Measurements from ENCODE around the gene SLC9A9. TPM values are rescaled to one million over a fixed set of nuclear protein-coding genes. Genes with fewer than 3 reads are reported as not detected.

The SLC9A9 gene
- total RNA-seq, 1 donor from 2014 or later, result 11.4 TPM

DNA sequence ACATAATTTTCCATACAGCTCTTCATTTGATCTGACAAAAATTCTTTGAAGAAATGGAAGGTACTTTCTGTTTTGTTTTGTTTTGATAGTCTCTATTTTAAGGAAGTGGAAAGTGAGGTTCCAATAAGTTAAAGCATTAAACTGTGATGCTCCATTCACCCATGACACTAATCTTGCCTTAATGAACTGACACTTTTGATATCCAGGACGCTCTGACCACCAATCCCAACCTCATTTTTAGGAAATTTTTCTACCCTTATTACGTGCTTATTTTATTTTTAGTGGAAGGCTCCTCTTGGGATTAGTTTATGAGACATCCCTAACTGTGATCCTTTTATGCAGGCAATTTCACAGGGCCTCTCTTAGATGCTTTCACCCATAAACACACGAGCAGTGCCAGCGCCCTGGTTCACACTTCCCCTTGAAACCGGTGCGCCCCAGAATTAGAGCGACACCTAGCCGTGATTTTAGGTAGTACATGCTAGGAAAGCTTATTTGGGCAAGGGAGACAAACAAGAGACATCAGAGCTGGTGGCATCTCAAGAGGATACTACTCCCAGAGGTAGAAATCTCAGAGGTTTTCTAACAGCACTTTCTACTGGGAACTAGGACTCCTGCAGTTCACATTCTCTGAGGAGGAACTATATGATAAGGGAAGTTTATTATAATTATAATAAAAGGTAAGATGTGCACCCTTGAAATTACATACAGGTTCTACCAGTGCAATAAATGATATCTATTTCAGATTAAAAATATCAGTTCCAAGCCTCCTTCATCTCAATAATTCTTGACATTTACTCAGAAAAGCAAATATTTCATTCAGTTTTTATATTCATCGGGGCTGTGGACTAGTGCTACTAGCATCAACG lies 173.9 kb downstream of the SLC9A9 start:
- no peaks in the 10 kb centered on the region for H3K36me3 Mint-ChIP-seq (ENCODE audit: unreplicated experiment)
- H3K27ac Mint-ChIP-seq (ENCODE audit: unreplicated experiment), result no peak overlapping the region
- no peak overlapping the region for H3K4me3 Mint-ChIP-seq (ENCODE audit: unreplicated experiment)
- peak; percentile 93 for TF ChIP-seq CTCF (IDR thresholded peaks at IDR 0.05; ENCODE audit: partially characterized antibody, unreplicated experiment)
- peaks cover 14% of the 10 kb centered on the region for H3K4me1 Mint-ChIP-seq (ENCODE audit: low read depth, unreplicated experiment)
- H3K9me3 Mint-ChIP-seq (ENCODE audit: unreplicated experiment), result peaks cover 5% of the 10 kb centered on the region
- no peaks in the 10 kb centered on the region for H3K27me3 Mint-ChIP-seq (ENCODE audit: unreplicated experiment)
- DNase-seq, result peak; percentile 76

GRCh38 chr3:143672396-143673165 lies 175.7 kb downstream of the SLC9A9 start:
- Mint-ChIP-seq H3K4me3 (ENCODE audit: unreplicated experiment) (no peak overlapping the region), H3K36me3 (ENCODE audit: unreplicated experiment) (no peaks in the 10 kb centered on the region), H3K27me3 (ENCODE audit: unreplicated experiment) (no peaks in the 10 kb centered on the region), H3K9me3 (ENCODE audit: unreplicated experiment) (peaks cover 7% of the 10 kb centered on the region), H3K27ac (ENCODE audit: unreplicated experiment) (no peak overlapping the region), H3K4me1 (ENCODE audit: low read depth, unreplicated experiment) (peaks cover 19% of the 10 kb centered on the region)
- no peak for DNase-seq
- TF ChIP-seq CTCF (IDR thresholded peaks at IDR 0.05; ENCODE audit: partially characterized antibody, unreplicated experiment), result no peak

DNA sequence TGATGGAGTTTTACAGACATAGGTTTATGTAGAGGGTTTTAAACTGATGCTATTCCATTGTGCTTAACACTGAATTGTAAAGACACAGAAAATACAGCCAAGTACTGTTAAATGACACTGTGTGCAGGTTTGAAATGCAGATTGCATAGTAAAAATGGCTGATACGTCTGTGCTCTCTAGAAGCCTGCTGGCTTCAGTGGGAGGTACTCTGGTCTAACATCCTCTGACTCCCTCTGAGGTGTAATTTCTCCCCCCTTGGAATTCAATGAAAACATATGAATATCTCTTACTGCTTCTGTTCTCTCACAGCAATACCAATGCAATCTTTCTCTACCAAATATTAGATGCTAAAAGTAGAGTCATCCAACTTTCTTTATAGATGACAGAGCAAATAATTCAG lies 176.6 kb downstream of the SLC9A9 start:
- Mint-ChIP-seq H3K27me3 (ENCODE audit: unreplicated experiment) (no peaks in the 10 kb centered on the region), H3K9me3 (ENCODE audit: unreplicated experiment) (peaks cover 7% of the 10 kb centered on the region), H3K27ac (ENCODE audit: unreplicated experiment) (no peak overlapping the region), H3K4me1 (ENCODE audit: low read depth, unreplicated experiment) (peaks cover 19% of the 10 kb centered on the region), H3K36me3 (ENCODE audit: unreplicated experiment) (no peaks in the 10 kb centered on the region), H3K4me3 (ENCODE audit: unreplicated experiment) (no peak overlapping the region)
- TF ChIP-seq CTCF (IDR thresholded peaks at IDR 0.05; ENCODE audit: partially characterized antibody, unreplicated experiment), result no peak
- DNase-seq, result no peak

DNA sequence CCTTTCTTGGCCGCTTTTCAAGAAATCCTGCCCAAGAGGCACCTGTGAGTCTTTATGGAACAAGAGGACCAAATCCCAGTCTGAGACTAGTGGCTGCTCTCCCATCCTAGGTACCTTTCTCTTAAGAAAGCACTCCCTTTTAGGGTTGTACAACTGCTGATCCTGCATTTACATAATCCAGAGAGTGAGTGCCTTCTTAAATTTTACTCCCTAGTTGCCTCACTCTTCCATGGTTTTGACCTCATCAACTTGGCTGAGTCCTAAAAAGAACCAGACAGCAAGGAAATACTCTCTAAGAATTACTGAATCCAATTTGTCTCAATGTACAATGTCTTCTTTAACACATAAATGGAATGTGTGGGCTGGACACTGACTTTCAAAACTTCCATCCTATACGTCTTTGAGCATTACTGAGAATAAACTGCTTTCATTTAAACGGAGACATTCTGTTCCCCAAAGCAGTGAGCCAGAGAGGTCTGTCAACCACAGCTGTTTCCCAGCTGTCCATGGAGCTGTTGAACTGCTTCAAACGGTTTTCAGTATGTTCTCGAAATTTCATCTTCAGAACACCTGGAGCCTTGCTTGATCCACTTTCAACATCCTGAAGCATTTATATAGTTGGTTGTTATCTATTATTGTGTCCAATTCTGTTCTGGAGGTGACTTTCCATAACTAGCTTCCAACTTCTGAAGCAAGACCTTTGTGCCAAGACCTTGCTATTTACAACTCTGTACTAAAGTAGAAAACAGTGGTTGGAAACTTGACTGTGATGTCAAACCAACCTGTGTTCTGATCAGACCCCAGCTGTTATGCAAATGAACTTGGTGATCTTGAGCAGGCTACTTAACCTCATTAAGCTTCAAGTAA lies 179.1 kb downstream of the SLC9A9 start:
- no peak for TF ChIP-seq CTCF (IDR thresholded peaks at IDR 0.05; ENCODE audit: partially characterized antibody, unreplicated experiment)
- Mint-ChIP-seq H3K27ac (ENCODE audit: unreplicated experiment) (peak overlapping the region; percentile 2), H3K9me3 (ENCODE audit: unreplicated experiment) (peaks cover 7% of the 10 kb centered on the region), H3K4me3 (ENCODE audit: unreplicated experiment) (no peak overlapping the region), H3K4me1 (ENCODE audit: low read depth, unreplicated experiment) (peaks cover 11% of the 10 kb centered on the region), H3K27me3 (ENCODE audit: unreplicated experiment) (no peaks in the 10 kb centered on the region), H3K36me3 (ENCODE audit: unreplicated experiment) (peaks cover 8% of the 10 kb centered on the region)
- DNase-seq, result no peak

Measured in glutamatergic neuron (in vitro differentiated cells).